Measurements from ENCODE around the gene RFFL.
A peak's percentile ranks its signal among the peaks of the same experiment; 100 is the strongest.

RFFL gene

GRCh38 chr17:35080536-35080935 lies 17.0 kb upstream of the RFFL start:
- DNase-seq, result peak; percentile 28

GRCh38 chr17:35079547-35080423 lies 16.3 kb upstream of the RFFL start:
- no peak for DNase-seq

GRCh38 chr17:35076874-35077273 lies 13.4 kb upstream of the RFFL start:
- no peak for DNase-seq

GRCh38 chr17:35074711-35075707 lies 11.5 kb upstream of the RFFL start:
- DNase-seq, result no peak

- peak; percentile 46 for DNase-seq
Observed at GRCh38 chr17:35073991-35074627, 10.6 kb upstream of the RFFL start.

GRCh38 chr17:35073183-35073790 lies 9.8 kb upstream of the RFFL start:
- DNase-seq, result peak; percentile 51

- DNase-seq, result no peak
Observed at GRCh38 chr17:35069311-35069710, 5.8 kb upstream of the RFFL start.

GRCh38 chr17:35068249-35068648 lies 4.7 kb upstream of the RFFL start:
- no peak for DNase-seq

GRCh38 chr17:35065880-35066279 lies 2.4 kb upstream of the RFFL start:
- DNase-seq, result no peak

GRCh38 chr17:35064516-35065215 lies 1.2 kb upstream of the RFFL start:
- no peak for DNase-seq

GRCh38 chr17:35062308-35062707 lies 1.2 kb downstream of the RFFL start:
- DNase-seq, result no peak

- no peak for DNase-seq
Observed at GRCh38 chr17:35057332-35057915, 6.1 kb downstream of the RFFL start.

GRCh38 chr17:35056013-35056412 lies 7.5 kb downstream of the RFFL start:
- DNase-seq, result no peak

GRCh38 chr17:35053204-35053603 lies 10.3 kb downstream of the RFFL start:
- DNase-seq, result no peak

- DNase-seq, result no peak
Observed at GRCh38 chr17:35052780-35053179, 10.7 kb downstream of the RFFL start.

- DNase-seq, result no peak
Observed at GRCh38 chr17:35052241-35052610, 11.3 kb downstream of the RFFL start.

GRCh38 chr17:35051579-35052240 lies 11.8 kb downstream of the RFFL start:
- DNase-seq, result peak; percentile 40

- peak; percentile 82 for DNase-seq
Observed at GRCh38 chr17:35051183-35051578, 12.3 kb downstream of the RFFL start.

- no peak for DNase-seq
Observed at GRCh38 chr17:35050170-35050569, 13.3 kb downstream of the RFFL start.

GRCh38 chr17:35048685-35049379 lies 14.7 kb downstream of the RFFL start:
- DNase-seq, result no peak
